A673 (cell line): Measurements from ENCODE around the gene CIC. TPM values are rescaled to one million over a fixed set of nuclear protein-coding genes. Genes with fewer than 3 reads are reported as not detected.

Experiments used
- BruUV-seq: library from RNA; stranded (reverse); fragments of 400-500 nt; replicated peaks from 2 replicates; lab custom pipeline; 2021; lab: Mats Ljungman, UMichigan
- CTCF ChIA-PET: fragments of 300-600 bp; sonication (Branson Sonifier 250); formaldehyde crosslinking; loops from one replicate; lab custom pipeline; 2022; ENCODE audit warnings: antibody characterized with exemption; lab: Charles Lee
- POLR2A ChIA-PET: fragments of 300-600 bp; sonication (Branson Sonifier 250); formaldehyde crosslinking; loops from one replicate; lab custom pipeline; 2022; ENCODE audit warnings: antibody characterized with exemption; ENCODE audit not compliant: low non-redundant PET; lab: Charles Lee
- DNase-seq: peaks from one replicate; pipeline ENCODE4 v3.0.0-alpha.2; 2015; ENCODE audit warnings: low spot score
- H3K27ac ChIP-seq: fragments of 200-600 bp; sonication (generic); 2 replicates; pipeline ENCODE4 v1.5.1; 2016; ENCODE audit warnings: mixed run types, low read depth, mild to moderate bottlenecking, mixed read lengths, antibody characterized with exemption, low read length; ENCODE audit not compliant: poor library complexity, severe bottlenecking
- H3K27me3 ChIP-seq: fragments of 200-600 bp; sonication (generic); replicated peaks from 2 replicates; pipeline ENCODE4 v1.6.1; 2017; ENCODE audit warnings: mixed run types, low read depth, mild to moderate bottlenecking, mixed read lengths, antibody characterized with exemption, low read length; ENCODE audit not compliant: insufficient read depth, poor library complexity
- H3K36me3 ChIP-seq: fragments of 200-600 bp; sonication (generic); 2 replicates; pipeline ENCODE4 v1.6.1; 2016; ENCODE audit warnings: mixed run types, mild to moderate bottlenecking, mixed read lengths, antibody characterized with exemption, low read length; ENCODE audit not compliant: insufficient read depth, poor library complexity, severe bottlenecking
- H3K4me1 ChIP-seq: fragments of 200-600 bp; sonication (generic); 2 replicates; pipeline ENCODE4 v1.6.1; 2017; ENCODE audit warnings: mixed run types, mild to moderate bottlenecking, mixed read lengths, antibody characterized with exemption, low read length; ENCODE audit not compliant: insufficient read depth, poor library complexity, severe bottlenecking
- H3K4me3 ChIP-seq: fragments of 200-600 bp; sonication (generic); 2 replicates; pipeline ENCODE4 v1.5.1; 2016; ENCODE audit warnings: low read depth, mixed run types, mild to moderate bottlenecking, mixed read lengths, low read length; ENCODE audit not compliant: poor library complexity, severe bottlenecking
- H3K9me3 ChIP-seq: fragments of 200-600 bp; sonication (generic); 2 replicates; pipeline ENCODE4 v1.6.1; 2016; ENCODE audit warnings: mixed run types, low read depth, mild to moderate bottlenecking, mixed read lengths, antibody characterized with exemption, low read length; ENCODE audit not compliant: poor library complexity, severe bottlenecking
- CTCF ChIP-seq: fragments of 300-800, 200-600 bp; sonication (generic); conservative IDR thresholded peaks from 2 replicates; pipeline ENCODE4 v1.5.1; 2017; ENCODE audit warnings: low read depth, mild to moderate bottlenecking, antibody characterized with exemption, low read length, moderate library complexity, mixed read lengths
- EZH2 ChIP-seq: fragments of 200-600 bp; sonication (generic); IDR thresholded peaks from 2 replicates; pipeline ENCODE4 v1.6.1; 2017; ENCODE audit warnings: borderline replicate concordance, low read depth, mild to moderate bottlenecking, mixed read lengths, antibody characterized with exemption, low read length; ENCODE audit not compliant: poor library complexity, severe bottlenecking
- intact Hi-C: fragments of 100-400 bp; cut with micrococcal nuclease; formaldehyde crosslinking; loops from one replicate; pipeline ENCODE4 v1.10.0; 2022; ENCODE audit not compliant: unreplicated experiment
- total RNA-seq: library from RNA; stranded (reverse); gene quantifications from 2 replicates; pipeline ENCODE4 v1.2.3, GENCODE V29; 2021

The CIC gene
- total RNA-seq, 1 experiment from 2014 or later: 80.3 TPM

- Histone ChIP-seq H3K27ac (peak overlapping the region; percentile 49), H3K36me3 (peaks cover 8% of the 10 kb centered on the region), H3K4me1 (peaks cover 27% of the 10 kb centered on the region), H3K9me3 (no peaks in the 10 kb centered on the region), H3K27me3 (no peaks in the 10 kb centered on the region), H3K4me3 (no peak overlapping the region)
- BruUV-seq: no TSS peak
- POLR2A ChIA-PET: no interaction called here
- no peak for DNase-seq
- CTCF ChIA-PET: no interaction called here
- intact Hi-C loops: no loop called here
- TF ChIP-seq CTCF (no peak), EZH2 (no peak)
Observed at GRCh38 chr19:42276821-42277220, 7.8 kb downstream of the CIC start.

GRCh38 chr19:42277821-42278451 lies 8.9 kb downstream of the CIC start:
- Histone ChIP-seq H3K9me3 (no peaks in the 10 kb centered on the region), H3K27me3 (no peaks in the 10 kb centered on the region), H3K36me3 (peaks cover 8% of the 10 kb centered on the region), H3K27ac (peak overlapping the region; percentile 91), H3K4me3 (no peak overlapping the region), H3K4me1 (peaks cover 38% of the 10 kb centered on the region)
- intact Hi-C loops: no loop called here
- no peak for TF ChIP-seq EZH2
- no peak for TF ChIP-seq CTCF
- no peak for DNase-seq
- CTCF ChIA-PET: no interaction called here
- no TSS peak for BruUV-seq
- POLR2A ChIA-PET: no interaction called here

GRCh38 chr19:42278452-42279154 lies 9.6 kb downstream of the CIC start:
- no peaks in the 10 kb centered on the region for H3K27me3 ChIP-seq
- peaks cover 5% of the 10 kb centered on the region for H3K36me3 ChIP-seq
- no peak for DNase-seq
- POLR2A ChIA-PET: no interaction called here
- peaks cover 44% of the 10 kb centered on the region for H3K4me1 ChIP-seq
- intact Hi-C loops: loop anchor here (1.0 kb wide), 1 partner anchor 32 kb away; no protein-coding TSS in a partner anchor
- no peak for TF ChIP-seq EZH2
- no peak for TF ChIP-seq CTCF
- BruUV-seq: no TSS peak
- no peaks in the 10 kb centered on the region for H3K9me3 ChIP-seq
- peak overlapping the region; percentile 70 for H3K4me3 ChIP-seq
- H3K27ac ChIP-seq: peak overlapping the region; percentile 91
- CTCF ChIA-PET: interaction anchor here (1.6 to 2.4 kb wide), 3 partner anchors 8 to 33 kb away, joined by 12 to 27 read pairs (median 12); no protein-coding TSS in a partner anchor
